Effector CD4-positive, alpha-beta T cell (primary cell): Measurements from ENCODE around the gene VARS2.

Experiments
- DNase-seq: peaks from one replicate; pipeline ENCODE4 v3.0.0-alpha.2; 2020

The VARS2 gene

GRCh38 chr6:30884521-30885480 lies 29.2 kb upstream of the VARS2 start:
- DNase-seq: no peak

DNA sequence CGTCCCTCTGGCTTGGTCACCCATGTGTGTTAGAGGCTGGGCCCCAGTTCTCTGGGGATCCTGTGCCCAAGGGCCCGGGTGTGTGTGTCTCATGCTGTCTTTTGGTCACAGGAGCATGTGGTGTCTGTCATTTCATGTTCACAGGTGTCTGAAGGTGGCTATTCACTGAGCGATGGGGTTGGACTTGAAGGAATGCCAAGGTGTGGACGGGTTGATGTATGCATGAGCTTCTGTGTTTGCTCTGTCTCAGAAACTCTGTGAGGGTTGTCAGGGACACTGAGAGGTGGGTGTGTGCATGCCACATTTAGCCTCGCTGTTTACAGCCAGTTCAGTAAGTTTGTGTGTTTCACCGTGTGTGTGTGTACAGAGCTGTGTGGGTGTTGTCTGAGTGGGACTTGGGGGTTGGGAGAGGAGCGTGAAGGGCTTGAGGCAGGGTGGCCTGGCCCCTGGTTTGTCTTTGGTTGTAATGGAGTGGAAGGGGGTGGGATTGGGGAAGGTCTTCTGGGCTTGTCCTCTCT lies 28.5 kb upstream of the VARS2 start:
- DNase-seq: no peak

DNA sequence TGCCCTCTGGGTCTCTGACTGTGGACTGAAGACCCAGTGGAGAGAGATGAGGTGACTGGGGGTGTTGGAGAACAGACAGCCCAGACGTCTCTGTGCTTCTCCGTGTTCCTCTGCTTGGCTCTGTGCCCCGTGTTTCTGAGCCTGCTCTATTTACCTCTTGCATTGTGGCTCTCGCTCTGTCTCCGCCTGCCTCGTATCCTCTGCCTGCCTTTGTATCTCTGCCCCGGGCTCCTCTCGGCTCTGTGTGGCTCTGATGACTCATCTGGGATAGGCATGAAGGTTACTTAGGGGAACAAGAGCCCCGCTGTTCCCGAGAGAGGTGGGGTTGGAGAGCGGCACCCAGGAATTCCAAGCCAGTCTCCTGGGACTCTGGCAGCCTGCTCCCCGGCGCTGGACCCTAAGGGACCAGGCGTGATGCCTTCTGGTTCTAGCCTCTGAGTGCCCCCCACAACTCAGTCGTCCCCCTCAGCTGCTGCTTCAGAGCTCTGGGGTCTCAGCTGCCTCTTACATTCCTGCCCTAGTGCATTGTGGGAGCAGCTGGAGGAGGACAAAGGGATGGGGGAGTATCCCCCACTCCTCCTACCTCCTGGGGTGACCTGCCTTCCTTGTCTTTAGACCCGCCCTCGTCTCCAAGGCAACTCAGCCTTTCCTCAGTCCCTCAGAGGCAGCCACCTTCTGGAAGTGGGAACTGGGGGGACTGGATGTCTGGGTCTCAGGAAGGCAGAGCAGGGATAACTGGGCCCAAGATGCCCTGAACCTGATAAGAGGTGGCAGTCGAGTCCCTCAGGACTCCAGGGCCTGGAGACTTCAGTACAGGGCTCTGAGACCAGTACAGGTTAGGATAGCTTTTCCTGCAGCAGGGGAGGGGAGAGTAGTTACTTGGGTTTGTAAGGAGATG lies 27.8 kb upstream of the VARS2 start:
- no peak for DNase-seq

DNA sequence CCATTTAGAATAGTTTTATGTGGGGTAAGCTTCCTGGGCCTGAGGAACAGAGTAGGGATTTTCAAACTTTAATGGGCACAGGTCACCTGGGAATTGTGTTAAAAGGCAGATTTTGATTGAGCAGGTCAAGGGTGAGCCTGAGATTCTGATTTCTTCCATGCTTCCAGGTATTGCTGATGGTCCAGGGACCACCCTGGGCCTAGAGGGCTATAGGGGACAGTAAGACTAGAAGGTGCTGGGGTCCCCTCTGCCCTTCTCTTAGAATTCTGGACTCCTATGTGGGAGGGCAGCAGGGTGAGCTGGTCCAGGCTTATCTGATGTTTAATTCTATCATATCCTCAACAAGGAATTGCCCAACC lies 27.2 kb upstream of the VARS2 start:
- no peak for DNase-seq

GRCh38 chr6:30887901-30888815 lies 25.9 kb upstream of the VARS2 start:
- no peak for DNase-seq

DNA sequence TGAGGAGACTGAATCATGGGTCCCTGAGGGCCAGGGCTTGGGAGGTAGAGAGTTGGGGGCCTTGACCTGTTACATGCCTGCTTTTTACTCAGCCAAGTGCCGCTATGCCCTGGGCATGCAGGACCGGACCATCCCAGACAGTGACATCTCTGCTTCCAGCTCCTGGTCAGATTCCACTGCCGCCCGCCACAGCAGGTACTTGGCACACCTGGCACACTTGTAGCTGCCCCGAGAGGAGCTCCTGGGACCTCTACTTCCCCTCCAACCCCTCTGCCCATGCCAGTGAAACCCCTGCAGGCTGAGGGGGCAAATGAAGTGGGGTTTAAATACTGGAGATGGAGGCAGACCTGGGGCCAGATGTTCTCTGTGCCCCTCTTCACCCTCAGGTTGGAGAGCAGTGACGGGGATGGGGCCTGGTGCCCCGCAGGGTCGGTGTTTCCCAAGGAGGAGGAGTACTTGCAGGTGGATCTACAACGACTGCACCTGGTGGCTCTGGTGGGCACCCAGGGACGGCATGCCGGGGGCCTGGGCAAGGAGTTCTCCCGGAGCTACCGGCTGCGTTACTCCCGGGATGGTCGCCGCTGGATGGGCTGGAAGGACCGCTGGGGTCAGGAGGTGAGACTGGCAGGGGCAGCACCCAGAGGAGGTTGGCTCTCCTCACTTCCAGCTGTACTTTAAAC lies 25.1 kb upstream of the VARS2 start:
- DNase-seq: no peak

DNA sequence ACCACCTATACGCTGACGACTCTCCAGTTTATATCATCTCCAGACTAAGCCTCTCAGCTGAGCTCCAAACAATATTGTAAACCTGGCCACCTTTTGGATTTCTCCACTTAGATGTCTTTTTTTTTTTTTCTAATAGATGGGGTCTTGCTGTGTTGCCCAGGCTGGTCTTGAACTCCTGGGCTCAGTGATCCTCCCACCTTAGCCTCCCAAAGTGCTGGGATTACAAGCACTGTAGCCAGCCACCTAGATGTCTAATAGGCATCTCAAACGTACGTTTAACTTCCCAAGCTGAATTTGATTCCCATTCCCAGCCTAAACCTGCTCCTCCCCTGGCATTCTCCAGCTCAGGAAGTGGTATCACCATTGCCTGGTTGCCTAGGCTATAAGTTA lies 24.5 kb upstream of the VARS2 start:
- DNase-seq: no peak

DNA sequence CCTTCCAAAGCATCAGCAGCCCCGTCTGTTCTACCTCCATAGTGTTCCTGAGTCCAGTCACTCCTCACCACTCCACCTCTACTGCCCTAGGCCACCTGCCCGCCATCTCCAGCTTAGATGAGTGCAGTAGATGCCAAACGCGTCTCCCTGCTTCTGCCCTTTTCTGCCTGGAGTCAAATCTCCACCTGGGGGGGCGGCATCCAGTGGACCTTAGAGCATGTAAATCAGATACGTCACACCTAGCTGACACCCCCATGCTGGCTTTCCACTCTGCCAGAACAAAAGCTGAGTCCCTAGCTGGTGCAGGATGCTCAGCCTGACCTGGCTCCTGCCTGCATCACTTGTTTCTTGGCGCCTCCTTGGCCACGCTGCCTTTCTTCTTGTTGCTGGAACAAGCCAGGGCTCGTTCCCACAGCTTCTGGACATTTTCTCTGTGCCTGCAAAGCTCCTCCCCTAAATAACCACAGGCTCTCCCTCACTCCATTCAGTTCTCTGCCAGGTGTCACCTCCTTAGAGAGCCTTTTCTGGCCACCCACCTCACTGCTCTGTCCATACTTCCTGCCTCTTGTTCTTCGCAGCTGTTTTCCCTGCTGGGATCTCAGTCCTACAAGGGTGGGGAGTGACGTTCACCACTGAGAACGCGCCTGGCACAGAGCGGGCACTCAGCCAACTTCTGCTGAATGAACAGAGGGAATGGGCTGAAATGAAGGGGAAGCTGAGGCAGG lies 24.0 kb upstream of the VARS2 start:
- DNase-seq: no peak

- no peak for DNase-seq
Measured at GRCh38 chr6:30890646-30891449, 23.2 kb upstream of the VARS2 start.

- DNase-seq: no peak
Measured at GRCh38 chr6:30891450-30891723, 22.7 kb upstream of the VARS2 start.

- DNase-seq: no peak
Measured at GRCh38 chr6:30891816-30892538, 22.1 kb upstream of the VARS2 start.

DNA sequence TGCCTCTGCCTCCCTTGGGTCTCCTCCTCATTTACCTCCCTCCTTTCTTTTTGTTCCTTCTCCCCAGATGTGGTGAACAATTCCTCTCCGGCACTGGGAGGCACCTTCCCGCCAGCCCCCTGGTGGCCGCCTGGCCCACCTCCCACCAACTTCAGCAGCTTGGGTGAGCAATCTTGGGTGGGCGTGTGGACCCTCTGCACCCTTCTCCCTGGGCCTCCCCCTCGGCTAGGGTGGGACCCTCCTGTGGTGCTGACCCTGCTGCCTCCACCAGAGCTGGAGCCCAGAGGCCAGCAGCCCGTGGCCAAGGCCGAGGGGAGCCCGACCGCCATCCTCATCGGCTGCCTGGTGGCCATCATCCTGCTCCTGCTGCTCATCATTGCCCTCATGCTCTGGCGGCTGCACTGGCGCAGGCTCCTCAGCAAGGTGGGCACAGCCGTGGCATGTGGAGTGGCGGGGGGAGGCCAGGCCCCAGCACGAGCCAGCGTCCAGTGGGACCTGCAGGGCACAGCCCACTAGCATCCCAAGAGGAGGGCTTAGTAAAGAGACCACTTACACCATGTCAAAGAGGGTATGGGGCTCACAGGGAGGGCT lies 20.9 kb upstream of the VARS2 start:
- DNase-seq: no peak

DNA sequence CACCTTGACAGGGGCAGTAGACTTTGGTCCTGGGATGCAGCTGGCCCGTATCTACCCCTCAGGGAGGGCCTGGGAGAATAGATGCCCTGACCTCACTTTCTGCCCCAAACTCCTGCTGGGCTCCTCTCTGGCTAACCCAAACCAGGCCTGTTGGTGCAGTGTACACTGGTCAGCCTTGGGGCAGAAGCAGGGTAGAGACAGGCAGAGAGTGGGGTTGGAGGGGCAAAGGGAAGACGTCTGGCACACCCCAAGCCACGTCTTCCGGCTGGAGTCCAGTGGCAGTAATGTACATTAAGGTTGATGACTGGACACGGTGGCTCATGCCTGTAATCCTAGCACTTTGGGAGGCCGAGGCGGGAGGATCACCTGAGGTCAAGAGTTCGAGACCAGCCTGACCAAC lies 20.4 kb upstream of the VARS2 start:
- DNase-seq: no peak

DNA sequence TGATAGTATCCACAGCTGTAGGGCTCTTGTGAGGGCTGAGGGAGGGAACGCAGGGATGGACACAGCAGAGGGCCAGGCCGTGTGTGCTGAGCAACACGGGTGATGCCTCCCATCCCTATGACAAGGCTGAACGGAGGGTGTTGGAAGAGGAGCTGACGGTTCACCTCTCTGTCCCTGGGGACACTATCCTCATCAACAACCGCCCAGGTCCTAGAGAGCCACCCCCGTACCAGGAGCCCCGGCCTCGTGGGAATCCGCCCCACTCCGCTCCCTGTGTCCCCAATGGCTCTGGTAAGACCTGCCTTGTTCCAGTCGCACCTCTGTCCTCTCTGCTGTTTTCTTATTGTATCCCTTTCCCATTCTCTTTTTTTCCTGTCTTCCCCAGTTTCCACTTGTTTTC lies 19.7 kb upstream of the VARS2 start:
- DNase-seq: no peak

GRCh38 chr6:30894935-30895334 lies 19.1 kb upstream of the VARS2 start:
- no peak for DNase-seq

DNA sequence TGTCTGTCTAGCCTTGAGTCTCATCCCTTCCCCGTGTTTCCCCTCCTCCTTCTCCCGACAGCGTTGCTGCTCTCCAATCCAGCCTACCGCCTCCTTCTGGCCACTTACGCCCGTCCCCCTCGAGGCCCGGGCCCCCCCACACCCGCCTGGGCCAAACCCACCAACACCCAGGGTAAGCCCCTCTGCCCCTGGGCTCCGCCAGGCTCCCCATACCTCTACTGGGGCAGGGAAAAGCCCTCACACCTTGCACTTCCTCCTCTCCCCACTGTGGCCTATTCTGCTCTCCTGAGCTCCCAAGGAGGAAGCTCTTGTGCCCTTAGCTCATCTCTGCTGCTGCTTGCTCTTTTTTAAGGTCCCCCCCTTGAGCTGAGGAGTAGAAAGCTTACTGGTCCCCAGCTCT lies 18.7 kb upstream of the VARS2 start:
- DNase-seq: no peak

GRCh38 chr6:30896541-30896940 lies 17.5 kb upstream of the VARS2 start:
- DNase-seq: no peak

GRCh38 chr6:30897882-30898281 lies 16.2 kb upstream of the VARS2 start:
- no peak for DNase-seq

DNA sequence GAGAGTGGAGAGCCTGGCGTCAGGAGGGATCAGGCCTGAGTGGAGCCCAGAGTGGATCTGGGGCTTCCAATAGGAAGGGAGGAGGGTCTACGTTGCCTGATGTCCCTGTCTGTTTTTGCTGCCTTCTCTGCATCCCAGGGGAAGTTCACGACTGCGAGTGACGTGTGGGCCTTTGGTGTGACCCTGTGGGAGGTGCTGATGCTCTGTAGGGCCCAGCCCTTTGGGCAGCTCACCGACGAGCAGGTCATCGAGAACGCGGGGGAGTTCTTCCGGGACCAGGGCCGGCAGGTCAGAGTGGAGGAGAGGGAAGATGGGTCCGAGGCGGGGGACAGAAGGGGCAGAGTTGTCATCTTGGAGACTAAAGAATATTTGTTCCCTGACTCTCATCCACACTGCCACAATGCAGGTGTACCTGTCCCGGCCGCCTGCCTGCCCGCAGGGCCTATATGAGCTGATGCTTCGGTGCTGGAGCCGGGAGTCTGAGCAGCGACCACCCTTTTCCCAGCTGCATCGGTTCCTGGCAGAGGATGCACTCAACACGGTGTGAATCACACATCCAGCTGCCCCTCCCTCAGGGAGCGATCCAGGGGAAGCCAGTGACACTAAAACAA lies 15.2 kb upstream of the VARS2 start:
- DNase-seq: no peak
